K562 (cell line): Measurements from ENCODE around the gene ZBTB38. TPM values are rescaled to one million over a fixed set of nuclear protein-coding genes. Genes with fewer than 3 reads are reported as not detected.

Source experiments
- ATAC-seq: fragments of 200-7000 bp; cut with Tn5 transposase; 3 replicates; pipeline ENCODE4 v1.9.1; 2020; ENCODE audit warnings: moderate library complexity
- BruUV-seq: library from RNA; stranded (reverse); fragments of 400-500 nt; replicated peaks from 2 replicates; lab custom pipeline; 2021; lab: Mats Ljungman, UMichigan
- CTCF ChIA-PET: fragments of 300-600 bp; formaldehyde crosslinking; extraction: SDS; loops from one replicate; lab custom pipeline; 2021; ENCODE audit warnings: low intra/inter-chr PET ratio; lab: Yijun Ruan, JAX
- POLR2A ChIA-PET: fragments of 300-600, 350-650 bp; sonication (Branson Sonifier 250); formaldehyde crosslinking; extraction: SDS; loops from one replicate; lab custom pipeline; 2021; ENCODE audit warnings: antibody characterized with exemption, inconsistent platforms; lab: Yijun Ruan, JAX
- DNase-seq, 4 experiments: peaks; one replicate each; pipeline versions ENCODE4 v3.0.0 to v3.0.0-alpha.2; 2011 to 2018; ENCODE audit warnings: low spot score in 3 of 4, mixed read lengths in 3 of 4; ENCODE audit errors: extremely low read depth in 1 of 4
- FAIRE-seq: peaks from 2 replicates; lab custom pipeline; 2011; peaks lifted over from hg19 to GRCh38; lab: Jason Lieb, UNC
- H2AFZ ChIP-seq: 2 replicates; pipeline ENCODE4 v1.6.0; 2011; ENCODE audit warnings: low read depth, low read length, control low read depth, inconsistent platforms
- H3K27ac ChIP-seq: fragments of 200-600 bp; 3 replicates; pipeline ENCODE4 v1.8.0; 2011; ENCODE audit warnings: low read depth, mild to moderate bottlenecking, control low read depth, inconsistent platforms, low read length, moderate library complexity, mixed read lengths; ENCODE audit errors: extremely low read depth
- H3K27me3 ChIP-seq, 2 experiments: fragments of 300-600 bp in 1 of 2; 2 replicates in 1 of 2; 3 replicates in 1 of 2; pipeline versions ENCODE4 v1.6.0 to v1.8.0; 2011; ENCODE audit warnings: inconsistent platforms in 2 of 2, low read length in 2 of 2, mild to moderate bottlenecking in 1 of 2, mixed read lengths in 1 of 2, moderate library complexity in 1 of 2; ENCODE audit not compliant: control insufficient read depth in 2 of 2, insufficient read depth in 2 of 2
- H3K36me3 ChIP-seq: fragments of 300-600 bp; 3 replicates; pipeline ENCODE4 v1.8.0; 2011; ENCODE audit warnings: mild to moderate bottlenecking, low read length, inconsistent platforms; ENCODE audit not compliant: control insufficient read depth, insufficient read depth
- H3K4me1 ChIP-seq, 2 experiments: fragments of 200-600 bp in 1 of 2; replicated peaks in 1 of 2; 2 replicates in 1 of 2; 3 replicates in 1 of 2; pipeline versions ENCODE4 v1.5.1 to v1.8.0; 2011; ENCODE audit warnings: inconsistent platforms in 2 of 2, low read length in 2 of 2, mild to moderate bottlenecking in 1 of 2, mixed read lengths in 1 of 2, moderate library complexity in 1 of 2; ENCODE audit not compliant: control insufficient read depth in 2 of 2, insufficient read depth in 2 of 2
- H3K4me2 ChIP-seq: 2 replicates; pipeline ENCODE4 v1.6.1; 2011; ENCODE audit warnings: low read length, control low read depth, inconsistent platforms, mixed read lengths; ENCODE audit not compliant: insufficient read depth
- H3K4me3 ChIP-seq: fragments of 200-600 bp; sonication (generic), shearing (Covaris generic); 2 replicates; pipeline ENCODE4 v1.5.1; 2016; ENCODE audit warnings: control low read depth, inconsistent platforms
- H3K79me2 ChIP-seq: fragments of 200-600 bp; 3 replicates; pipeline ENCODE4 v1.8.0; 2011; ENCODE audit warnings: low read length, inconsistent platforms; ENCODE audit not compliant: control insufficient read depth, insufficient read depth
- H3K9ac ChIP-seq, 2 experiments: 2 replicates each; pipeline versions ENCODE4 v1.6.0 to v1.6.1; 2011; ENCODE audit warnings: low read depth in 2 of 2, low read length in 2 of 2, control low read depth in 1 of 2, inconsistent platforms in 1 of 2, mild to moderate bottlenecking in 1 of 2, mixed read lengths in 1 of 2; ENCODE audit not compliant: insufficient read depth in 1 of 2
- H3K9me1 ChIP-seq: one replicate; pipeline ENCODE4 v1.6.0; 2011; ENCODE audit warnings: inconsistent platforms, mild to moderate bottlenecking, low read length, moderate library complexity; ENCODE audit not compliant: control insufficient read depth, insufficient read depth
- H3K9me3 ChIP-seq: replicated peaks from 2 replicates; pipeline ENCODE4 v1.5.1; 2011; ENCODE audit warnings: low read depth, low read length, inconsistent platforms; ENCODE audit not compliant: control insufficient read depth, insufficient read depth
- H4K20me1 ChIP-seq: replicated peaks from 2 replicates; pipeline ENCODE4 v1.6.1; 2011; ENCODE audit warnings: low read length, inconsistent platforms, mixed read lengths; ENCODE audit not compliant: control insufficient read depth, insufficient read depth
- CBX1 ChIP-seq: sonication (generic); IDR thresholded peaks from 2 replicates; pipeline ENCODE4 v1.6.1; 2016; ENCODE audit warnings: antibody characterized with exemption, low read depth, mild to moderate bottlenecking
- CTCF ChIP-seq, 3 experiments: IDR thresholded peaks in 2 of 3; conservative IDR thresholded peaks in 1 of 3; 2 replicates each; pipeline ENCODE4 v1.5.1; 2011 to 2012; ENCODE audit warnings: low read length in 3 of 3, mild to moderate bottlenecking in 3 of 3, control low read depth in 2 of 3, improper control_type of control experiment in 1 of 3, inconsistent platforms in 1 of 3, low read depth in 1 of 3, mixed read lengths in 1 of 3, moderate library complexity in 1 of 3; ENCODE audit not compliant: insufficient read depth in 2 of 3
- DMBX1 ChIP-seq: fragments of 250-450 bp; sonication (Bioruptor Pico); IDR thresholded peaks from 2 replicates; pipeline ENCODE4 v1.8.0; 2022; ENCODE audit warnings: inconsistent platforms, mild to moderate bottlenecking, moderate library complexity, borderline replicate concordance
- ETV1 ChIP-seq: fragments of 450-650 bp; conservative IDR thresholded peaks from 2 replicates; pipeline ENCODE4 v1.6.1; 2016; ENCODE audit warnings: missing genetic modification characterization, control low read depth, low read depth, missing compliant biosample characterization
- PHB ChIP-seq: fragments of 250-450 bp; sonication (Bioruptor Pico); IDR thresholded peaks from 2 replicates; pipeline ENCODE4 v1.5.0; 2021
- PRMT5 ChIP-seq: sonication (generic); formaldehyde crosslinking; IDR thresholded peaks from 2 replicates; pipeline ENCODE4 v1.5.0; 2020; ENCODE audit warnings: missing genetic modification reagents
- RAD21 ChIP-seq, 2 experiments: fragments of 250-450 bp in 1 of 2; fragments of 450-650 bp in 1 of 2; sonication (Bioruptor Pico) in 1 of 2; formaldehyde crosslinking in 1 of 2; IDR thresholded peaks in 1 of 2; conservative IDR thresholded peaks in 1 of 2; 2 replicates each; pipeline versions ENCODE4 v1.4.0 to v1.8.0; 2020 to 2022; ENCODE audit warnings: mild to moderate bottlenecking in 2 of 2, moderate library complexity in 1 of 2
- RFX7 ChIP-seq: fragments of 250-450 bp; sonication (Bioruptor Pico); IDR thresholded peaks from 2 replicates; pipeline ENCODE4 v1.5.1; 2021; ENCODE audit warnings: mild to moderate bottlenecking
- SIN3B ChIP-seq: fragments of 450-650 bp; IDR thresholded peaks from 2 replicates; pipeline ENCODE4 v1.6.1; 2017; ENCODE audit warnings: low read depth, mild to moderate bottlenecking, moderate library complexity
- THAP12 ChIP-seq: fragments of 250-450 bp; sonication (Bioruptor Pico); IDR thresholded peaks from 2 replicates; pipeline ENCODE4 v1.9.0; 2021; ENCODE audit warnings: mild to moderate bottlenecking, inconsistent platforms
- ZNF174 ChIP-seq: fragments of 250-450 bp; sonication (Bioruptor Pico); IDR thresholded peaks from 2 replicates; pipeline ENCODE4 v1.4.0; 2020; ENCODE audit warnings: mild to moderate bottlenecking
- WGBS: fragments of 100-300 bp; shearing (Covaris generic); methylation state at CpG from one replicate; pipeline ENCODE4 v1.1.6; 2016; ENCODE audit warnings: low coverage, mixed read lengths; ENCODE audit not compliant: insufficient coverage; ENCODE audit errors: missing lambda C conversion rate; 5-methylcytosine and 5-hydroxymethylcytosine counted together
- in situ Hi-C: fragments of 300-500 bp; cut with MboI; formaldehyde crosslinking; loops from 4 replicates; pipeline ENCODE4 v1.15.0; 2018; ENCODE audit warnings: inconsistent platforms, mixed read lengths
- intact Hi-C: fragments of 100-400 bp; cut with micrococcal nuclease; formaldehyde crosslinking; loops from 2 replicates; pipeline ENCODE4 v1.14.2; 2022
- polyA plus RNA-seq, 8 experiments: library from polyadenylated mRNA; depleted of rRNA in 4 of 8; stranded (reverse) in 5 of 8; unstranded in 3 of 8; fragments of >200 nt; fragmentation: Nextera tagmentation in 2 of 8; fragmentation: Illumina TruSeq in 1 of 8; extraction: Ambion mirVana in 2 of 8; extraction: Trizol in 1 of 8; gene quantifications; 2 replicates each; pipeline versions ENCODE4 v1.2.1 to v1.2.3, GENCODE V29; 2011 to 2014; ENCODE audit warnings: inconsistent platforms in 1 of 8, missing spikeins in 1 of 8
- total RNA-seq, 7 experiments: library from RNA; depleted of rRNA in 6 of 7; stranded (reverse); fragments of >200 nt in 6 of 7; fragmentation: Illumina TruSeq in 2 of 7; extraction: Trizol in 2 of 7; gene quantifications; 2 replicates each; pipeline versions ENCODE4 v1.2.1 to v1.2.3, GENCODE V29; 2011 to 2021; ENCODE audit warnings: low replicate concordance in 1 of 7

Gene ZBTB38
- total and polyA plus RNA-seq, 9 of the 15 experiments (the other 6 are each of a cell fraction or from before 2014, with no cell fraction given) = 12.1 to 39.4 (median 22.9) TPM

GRCh38 chr3:141378556-141378955 lies 10.3 kb downstream of the ZBTB38 start (continued):
- TF ChIP-seq RAD21 (CRISPR knock-in tag; conservative IDR thresholded peaks at IDR 0.05 in 1 of 2, IDR thresholded peaks at IDR 0.05 in 1 of 2) = no peak
- no peak for TF ChIP-seq RFX7 (CRISPR knock-in tag)
- no peak for TF ChIP-seq PRMT5 (CRISPR knock-in tag)
- TF ChIP-seq DMBX1 = no peak

DNA sequence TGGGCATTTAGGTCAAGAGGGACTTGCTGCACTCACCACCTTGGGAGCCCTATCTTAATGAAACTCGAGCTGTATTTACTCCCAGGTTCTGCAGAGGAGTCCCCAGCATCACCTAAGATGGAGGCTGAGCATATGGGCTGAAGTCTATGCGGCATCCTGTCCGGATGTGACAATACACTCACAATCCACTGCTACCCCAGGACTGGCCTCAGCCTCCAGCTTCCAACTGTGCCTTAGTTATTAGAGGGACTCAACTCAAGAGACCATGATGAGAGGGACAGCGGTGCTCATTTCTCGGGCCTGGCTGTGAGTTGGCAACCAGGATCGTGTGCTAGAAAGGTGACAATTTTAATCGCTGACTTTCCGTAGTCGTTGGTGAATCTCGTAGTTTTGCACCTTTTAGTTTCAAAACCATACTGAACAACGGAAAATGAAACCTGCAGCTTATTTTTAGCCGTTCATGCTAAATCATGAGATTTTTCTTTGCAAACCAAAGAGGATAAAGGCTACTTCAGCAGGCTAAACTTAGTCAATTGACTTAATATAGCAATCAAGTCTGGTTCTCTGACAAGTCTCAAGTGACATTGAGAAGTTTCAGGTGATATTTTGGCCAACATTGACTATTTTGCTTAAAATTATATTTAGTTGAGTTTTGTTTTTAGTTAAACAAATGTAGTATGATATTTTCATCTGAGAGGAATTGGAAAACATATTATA lies 11.1 kb downstream of the ZBTB38 start:
- Histone ChIP-seq H3K4me1 (no peaks in the 10 kb centered on the region), H3K9ac (no peak overlapping the region; a peak in 1 of 4 replicates), H3K36me3 (peaks cover 63% of the 10 kb centered on the region), H4K20me1 (no peaks in the 10 kb centered on the region; the same call in 1 of the 2 replicates), H3K27me3 (no peaks in the 10 kb centered on the region), H3K4me3 (no peak overlapping the region), H3K27ac (no peak overlapping the region; the same call in 2 of the 3 replicates), H3K4me2 (no peak overlapping the region), H3K9me3 (no peaks in the 10 kb centered on the region), H3K79me2 (no peaks in the 10 kb centered on the region), H2AFZ (no peak overlapping the region), H3K9me1 (peaks cover 3% of the 10 kb centered on the region)
- no peak for FAIRE-seq
- CTCF ChIA-PET = no interaction called here
- POLR2A ChIA-PET = no interaction called here
- WGBS = 78% methylated on average over 12 of the region's 12 CpGs
- intact Hi-C loops = no loop called here
- ATAC-seq = no peak
- DNase-seq = no peak
- BruUV-seq = no TSS peak
- in situ Hi-C loops = no loop called here
- TF ChIP-seq PHB (CRISPR knock-in tag) = no peak
- no peak for TF ChIP-seq THAP12 (CRISPR knock-in tag)
- no peak for TF ChIP-seq SIN3B
- no peak for TF ChIP-seq ZNF174 (CRISPR knock-in tag)
- TF ChIP-seq CBX1 = no peak
- no peak for TF ChIP-seq ETV1 (tag)
- no peak for TF ChIP-seq CTCF (IDR thresholded peaks at IDR 0.05 in 2 of 3, conservative IDR thresholded peaks at IDR 0.05 in 1 of 3; ENCODE audit: insufficient read depth in 2 of 3, low read depth in 1 of 3, low read length in 3 of 3)
